ENCODE data around the gene ATL2.
"Not testable (repeated sequence)": the region's sequence is repeated elsewhere in the genome, so short reads cannot be mapped to it uniquely, and the experiment has no call there.

Gene ATL2

DNA sequence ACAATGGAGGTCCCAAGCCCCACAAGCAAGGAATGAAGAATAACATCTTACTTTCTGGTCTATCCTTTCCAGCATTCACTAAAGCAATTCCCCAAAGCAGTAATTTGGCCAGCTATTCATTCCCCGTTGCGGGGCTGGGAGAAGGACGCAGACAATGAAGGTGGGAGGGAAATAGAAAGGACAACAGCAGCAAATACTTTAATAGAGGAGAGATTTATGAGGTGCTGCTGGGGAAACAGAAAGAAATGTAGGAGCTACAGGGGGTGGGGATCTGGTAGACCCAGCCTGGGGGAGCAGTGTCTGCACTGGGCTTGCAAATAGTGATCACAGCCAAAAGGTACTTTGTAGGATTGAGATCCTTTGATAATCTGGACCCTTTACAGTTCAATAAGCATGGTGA lies 13.9 kb upstream of the ATL2 start:
- DNase-seq (ENCODE audit: low spot score) = no peak

DNA sequence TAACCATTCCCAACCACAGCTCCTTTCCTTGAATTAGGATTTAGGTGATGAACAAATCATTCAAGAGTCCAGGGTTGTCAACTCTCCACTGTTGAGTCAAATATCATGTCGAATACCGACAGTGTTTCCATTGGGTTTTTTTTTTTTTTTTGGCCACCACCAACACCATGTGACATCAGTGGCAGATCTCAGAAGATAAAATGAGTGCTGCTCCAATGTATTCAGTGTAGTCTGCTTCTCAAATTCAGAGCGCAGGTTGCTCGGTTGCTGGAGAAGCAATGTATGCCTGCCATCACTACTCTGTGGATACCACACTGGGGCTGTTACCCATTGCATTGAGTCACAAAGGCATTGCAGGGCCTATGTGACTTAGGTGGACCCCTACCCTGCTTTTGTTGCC lies 10.8 kb upstream of the ATL2 start:
- DNase-seq (ENCODE audit: low spot score) = no peak

GRCh38 chr2:38386821-38387220 lies 9.7 kb upstream of the ATL2 start:
- DNase-seq (ENCODE audit: low spot score) = no peak

GRCh38 chr2:38386377-38386776 lies 9.3 kb upstream of the ATL2 start:
- peak; percentile 35 for DNase-seq (ENCODE audit: low spot score)

GRCh38 chr2:38384338-38384737 lies 7.3 kb upstream of the ATL2 start:
- DNase-seq (ENCODE audit: low spot score) = no peak

DNA sequence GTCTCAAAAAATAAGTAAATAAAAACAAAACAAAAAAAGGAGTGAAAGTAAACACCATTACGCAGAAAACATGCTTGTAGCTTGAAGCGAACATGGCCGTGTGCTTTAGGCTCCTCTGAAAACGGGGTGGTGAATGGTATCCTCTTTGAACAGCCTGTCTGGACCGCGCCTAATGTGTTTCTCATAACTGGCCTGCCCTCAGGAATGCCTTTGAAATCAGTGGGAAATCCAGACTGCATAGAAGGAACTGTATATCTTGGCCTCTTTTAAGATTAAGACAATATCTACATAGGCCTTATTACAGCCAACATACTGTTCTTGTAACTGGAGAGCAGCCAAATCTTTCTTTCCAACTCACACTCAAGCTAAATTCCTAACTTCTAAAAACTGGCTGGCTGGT lies 6.7 kb upstream of the ATL2 start:
- not testable (repeated sequence) for DNase-seq (ENCODE audit: low spot score)

- no peak for DNase-seq (ENCODE audit: low spot score)
These were observed 4.5 kb upstream of the ATL2 start for GRCh38 chr2:38381381-38382143.

- DNase-seq (ENCODE audit: low spot score) = no peak
These were observed 3.5 kb upstream of the ATL2 start for GRCh38 chr2:38380397-38381130.

- DNase-seq (ENCODE audit: low spot score) = peak; percentile 82
These were observed 575 bp downstream of the ATL2 start for GRCh38 chr2:38376346-38377049.

DNA sequence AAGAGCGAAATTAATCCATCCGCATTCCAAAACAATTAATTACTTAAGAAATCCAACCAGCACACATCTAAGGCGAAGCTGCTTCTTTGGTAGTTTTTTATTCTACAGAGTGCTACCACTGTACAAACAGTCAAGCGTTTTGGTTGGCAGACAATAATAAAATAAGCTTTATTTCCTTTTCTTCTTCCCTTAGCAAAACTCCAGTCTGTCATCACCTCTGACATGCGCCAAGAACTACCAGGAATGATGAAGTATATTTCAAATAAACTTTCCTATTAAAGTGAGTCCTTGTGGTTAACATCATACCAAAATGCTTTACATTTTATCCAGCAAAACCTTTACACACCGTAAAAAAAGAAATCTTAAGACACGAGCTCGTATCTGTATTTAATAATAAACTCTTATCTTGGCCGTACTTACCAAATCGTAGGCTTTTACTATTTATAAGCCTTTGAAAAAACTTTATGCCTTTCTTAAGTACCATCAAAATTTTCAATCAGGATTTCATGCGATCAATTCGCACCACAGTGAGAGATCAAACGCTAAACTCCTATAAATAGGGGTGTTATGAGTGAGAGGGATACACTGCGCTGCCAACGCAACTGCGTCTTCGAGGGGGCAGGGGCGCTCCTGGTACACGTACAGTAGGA lies 1.3 kb downstream of the ATL2 start:
- DNase-seq (ENCODE audit: low spot score) = peak; percentile 49

- DNase-seq (ENCODE audit: low spot score) = no peak
These were observed 2.1 kb downstream of the ATL2 start for GRCh38 chr2:38374984-38375383.

DNA sequence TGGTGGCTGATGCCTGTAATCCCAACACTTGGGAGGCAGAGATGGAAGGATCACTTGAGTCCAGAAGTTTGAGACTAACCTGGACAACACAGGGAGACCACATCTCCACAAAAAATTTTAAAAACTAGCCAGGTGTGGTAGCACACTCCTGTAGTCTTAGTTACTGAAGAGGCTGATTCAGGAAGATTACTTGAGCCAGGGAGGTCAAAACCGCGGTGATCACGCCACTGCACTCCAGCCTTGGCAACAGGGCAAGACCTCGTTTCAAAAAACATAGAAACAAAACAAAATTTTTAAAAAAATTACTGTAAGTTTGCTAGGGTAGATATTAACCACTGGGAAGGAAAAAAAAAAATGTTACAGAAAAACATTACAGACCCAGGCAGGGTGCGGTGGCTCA lies 5.8 kb downstream of the ATL2 start:
- peak; percentile 71 for DNase-seq (ENCODE audit: low spot score)

DNA sequence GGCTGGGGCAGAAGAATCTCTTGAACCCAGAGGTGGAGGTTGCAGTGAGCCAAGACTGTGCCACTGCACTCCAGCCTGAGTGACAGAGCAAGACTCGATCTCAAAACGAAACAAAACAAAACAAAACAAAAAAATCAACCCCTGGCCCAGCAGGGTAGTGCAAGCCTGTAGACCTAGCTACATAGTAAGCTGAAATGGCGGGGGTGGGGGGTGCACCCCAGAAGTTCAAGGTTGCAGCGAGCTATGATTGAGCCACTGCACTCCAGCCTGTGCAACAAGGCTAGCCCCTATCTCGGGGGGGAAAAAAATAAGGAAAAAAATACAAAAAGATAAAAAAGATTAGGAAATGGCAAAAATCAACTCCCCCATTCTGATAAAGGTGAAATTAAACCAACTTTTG lies 6.4 kb downstream of the ATL2 start:
- DNase-seq (ENCODE audit: low spot score) = no peak

GRCh38 chr2:38362232-38362631 lies 14.8 kb downstream of the ATL2 start:
- peak; percentile 26 for DNase-seq (ENCODE audit: low spot score)

DNA sequence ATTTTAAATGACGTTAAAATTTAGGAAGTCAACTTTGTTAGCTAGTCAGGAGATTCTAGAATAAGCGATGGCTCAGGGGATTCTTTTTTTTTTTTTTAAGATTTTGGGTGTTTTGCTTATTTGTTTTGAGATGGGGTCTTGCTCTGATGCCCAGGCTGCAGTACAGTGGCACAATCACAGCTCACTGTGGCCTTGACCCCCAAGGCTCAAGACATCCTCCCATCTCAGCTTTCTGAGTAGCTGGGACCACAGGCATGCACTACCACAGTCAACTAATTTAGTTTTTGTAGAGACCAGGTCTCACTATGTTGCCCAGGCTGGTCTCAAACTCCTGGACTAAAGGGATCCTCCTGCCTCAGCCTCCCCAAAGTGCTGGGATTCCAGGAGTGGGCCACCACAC lies 16.9 kb downstream of the ATL2 start:
- DNase-seq (ENCODE audit: low spot score) = no peak

DNA sequence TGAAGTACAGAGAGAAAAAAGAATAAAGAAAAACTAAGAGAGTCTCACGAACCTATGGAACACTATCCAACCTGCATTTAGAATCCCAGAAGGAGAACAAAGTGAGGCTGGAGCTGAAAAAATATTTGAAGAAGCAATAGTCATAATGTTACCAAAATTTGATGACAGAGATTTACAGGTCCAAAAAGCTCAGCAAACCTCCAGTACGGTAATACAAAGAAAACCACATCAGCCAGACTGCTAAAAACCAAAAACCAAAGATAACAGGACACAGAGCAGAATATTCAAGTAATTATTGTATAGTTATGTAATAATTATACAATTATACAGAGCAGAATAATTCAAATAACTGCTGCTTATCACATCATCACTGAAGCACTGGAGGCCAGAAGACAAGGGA lies 23.7 kb downstream of the ATL2 start:
- no peak for DNase-seq (ENCODE audit: low spot score)

DNA sequence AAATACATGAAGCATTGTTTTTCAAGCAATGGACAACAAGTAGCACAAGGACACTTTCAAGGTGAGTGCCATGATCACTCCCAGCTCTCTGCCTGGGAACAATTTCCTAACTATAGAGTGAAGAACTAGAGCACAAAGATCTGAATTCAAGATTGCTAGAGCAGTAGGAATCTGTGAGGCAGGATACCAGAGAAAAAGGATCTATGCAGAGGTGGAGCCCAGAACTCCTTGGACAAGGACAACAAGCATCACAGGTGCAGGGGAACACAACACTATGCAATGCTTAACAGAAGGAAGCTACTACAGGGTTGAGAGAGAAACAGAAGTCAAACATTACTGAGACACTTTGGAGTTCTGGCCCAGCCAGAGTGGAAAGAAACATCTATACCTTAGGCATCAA lies 24.7 kb downstream of the ATL2 start:
- DNase-seq (ENCODE audit: low spot score) = no peak

DNA sequence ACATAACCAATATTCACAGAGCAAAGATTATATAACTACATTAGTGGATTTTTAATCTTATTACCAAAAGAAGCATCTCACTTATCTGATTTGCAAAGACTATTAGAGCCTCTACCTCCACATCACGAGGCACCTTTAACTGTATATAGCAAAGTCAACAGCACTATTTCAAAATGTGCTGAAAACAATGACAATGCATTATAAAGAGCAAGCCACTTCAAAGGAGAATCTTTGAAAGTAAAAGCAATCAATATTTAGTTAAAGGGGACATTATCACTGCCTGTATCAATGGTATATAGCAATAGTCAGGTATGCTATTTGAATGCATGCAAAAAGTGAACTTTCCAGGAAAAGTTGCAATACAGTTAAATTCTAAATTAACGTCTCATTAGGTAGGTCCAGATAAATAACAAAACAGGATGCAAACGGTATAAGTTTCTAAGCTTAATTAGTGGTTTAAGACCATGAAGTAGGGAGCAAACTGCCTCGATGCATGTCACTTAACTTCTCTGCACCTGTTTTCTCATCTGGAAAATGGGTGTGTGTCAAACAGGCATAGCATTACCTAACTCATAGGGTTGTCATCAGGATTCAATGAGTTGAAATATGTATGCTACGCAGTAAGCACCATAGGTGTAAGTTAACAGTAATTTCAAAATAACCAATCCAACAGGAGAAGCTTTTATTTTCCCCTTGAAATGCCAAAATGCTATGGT lies 31.6 kb downstream of the ATL2 start:
- DNase-seq (ENCODE audit: low spot score) = no peak

GRCh38 chr2:38344813-38345212 lies 32.3 kb downstream of the ATL2 start:
- no peak for DNase-seq (ENCODE audit: low spot score)

GRCh38 chr2:38343212-38343611 lies 33.9 kb downstream of the ATL2 start:
- no peak for DNase-seq (ENCODE audit: low spot score)

GRCh38 chr2:38336621-38337020 lies 40.5 kb downstream of the ATL2 start:
- no peak for DNase-seq (ENCODE audit: low spot score)

DNA sequence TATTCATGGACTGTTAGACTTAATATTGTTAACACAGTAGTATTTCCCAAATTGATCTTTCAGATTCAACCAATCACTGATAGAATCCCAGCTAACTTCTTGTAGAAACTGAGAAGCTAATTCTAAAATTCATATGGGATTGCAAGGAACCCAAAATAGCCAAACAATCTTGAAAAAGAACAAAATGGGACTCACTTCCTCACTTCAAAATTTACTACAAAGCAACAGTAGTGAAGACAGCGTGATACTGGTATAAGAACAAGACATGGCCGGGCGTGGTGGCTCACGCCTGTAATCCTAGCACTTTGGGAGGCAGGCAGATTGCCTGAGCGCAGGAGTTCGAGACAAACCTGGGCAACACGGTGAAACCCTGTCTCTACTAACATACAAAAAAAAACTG lies 46.3 kb downstream of the ATL2 start:
- no peak for DNase-seq (ENCODE audit: low spot score)

All from kidney tubule cell (primary cell).